ENCODE results near the gene NLRP1. TPM values are rescaled to one million over a fixed set of nuclear protein-coding genes. Genes with fewer than 3 reads are reported as not detected.

NLRP1 gene
- total RNA-seq, 1 donor from 2014 or later: 33.2 TPM

- ATAC-seq (peak; percentile 48), DNase-seq (no peak)
- peaks cover 11% of the 10 kb centered on the region for H3K27me3 ChIP-seq
- H3K4me3 ChIP-seq: no peak overlapping the region
- no peaks in the 10 kb centered on the region for H3K9me3 ChIP-seq
- peak; percentile 92 for TF ChIP-seq CTCF (IDR thresholded peaks at IDR 0.05)
- H3K27ac ChIP-seq: no peak overlapping the region
- no peaks in the 10 kb centered on the region for H3K36me3 ChIP-seq
- peaks cover 30% of the 10 kb centered on the region for H3K4me1 ChIP-seq
- intact Hi-C loops (cut with DNase I): loop anchor here (5.0 kb wide), 2 partner anchors 830 to 845 kb away; no protein-coding TSS in a partner anchor
Measured at GRCh38 chr17:5587438-5588032, 3.2 kb upstream of the NLRP1 start.

GRCh38 chr17:5585836-5586521, 1.7 kb upstream of the NLRP1 start:
- no peaks in the 10 kb centered on the region for H3K27me3 ChIP-seq
- intact Hi-C loops (cut with DNase I): loop anchor here (5.0 kb wide), 2 partner anchors 831 to 846 kb away; no protein-coding TSS in a partner anchor
- DNase-seq: no peak
- no peak overlapping the region for H3K4me3 ChIP-seq
- peak overlapping the region; percentile 87 for H3K27ac ChIP-seq
- peaks cover 12% of the 10 kb centered on the region for H3K36me3 ChIP-seq
- no peak for TF ChIP-seq CTCF (IDR thresholded peaks at IDR 0.05)
- ATAC-seq: no peak
- peaks cover 32% of the 10 kb centered on the region for H3K4me1 ChIP-seq
- H3K9me3 ChIP-seq: no peaks in the 10 kb centered on the region

GRCh38 chr17:5585287-5585794, 1.0 kb upstream of the NLRP1 start:
- Histone ChIP-seq H3K4me3 (no peak overlapping the region), H3K27ac (peak overlapping the region; percentile 87), H3K36me3 (peaks cover 19% of the 10 kb centered on the region), H3K27me3 (no peaks in the 10 kb centered on the region), H3K9me3 (no peaks in the 10 kb centered on the region), H3K4me1 (peaks cover 35% of the 10 kb centered on the region)
- intact Hi-C loops (cut with DNase I): loop anchor here (5.0 kb wide), 2 partner anchors 832 to 847 kb away; no protein-coding TSS in a partner anchor
- no peak for TF ChIP-seq CTCF (IDR thresholded peaks at IDR 0.05)
- no peak for ATAC-seq
- no peak for DNase-seq

GRCh38 chr17:5583426-5584382, 605 bp downstream of the NLRP1 start:
- Histone ChIP-seq H3K27ac (peak overlapping the region; percentile 87), H3K9me3 (no peaks in the 10 kb centered on the region), H3K4me3 (peak overlapping the region; percentile 60), H3K36me3 (peaks cover 26% of the 10 kb centered on the region), H3K4me1 (peaks cover 35% of the 10 kb centered on the region), H3K27me3 (no peaks in the 10 kb centered on the region)
- DNase-seq (no peak), ATAC-seq (peak; percentile 11)
- intact Hi-C loops (cut with DNase I): no loop called here
- no peak for TF ChIP-seq CTCF (IDR thresholded peaks at IDR 0.05)

Measured in upper lobe of right lung (tissue), 1 donor.